ENCODE measurements around the gene KCTD21.

The KCTD21 gene

GRCh38 chr11:78228467-78228866 is 40.0 kb upstream of the KCTD21 start:
- DNase-seq (ENCODE audit: low read depth in 1 of 2, low spot score in 1 of 2), result peak; percentile 49 to 71
- no peak overlapping the region for H3K4me3 ChIP-seq (replicated peaks; ENCODE audit: insufficient read depth, low read length)
- TF ChIP-seq, protein P1, sequence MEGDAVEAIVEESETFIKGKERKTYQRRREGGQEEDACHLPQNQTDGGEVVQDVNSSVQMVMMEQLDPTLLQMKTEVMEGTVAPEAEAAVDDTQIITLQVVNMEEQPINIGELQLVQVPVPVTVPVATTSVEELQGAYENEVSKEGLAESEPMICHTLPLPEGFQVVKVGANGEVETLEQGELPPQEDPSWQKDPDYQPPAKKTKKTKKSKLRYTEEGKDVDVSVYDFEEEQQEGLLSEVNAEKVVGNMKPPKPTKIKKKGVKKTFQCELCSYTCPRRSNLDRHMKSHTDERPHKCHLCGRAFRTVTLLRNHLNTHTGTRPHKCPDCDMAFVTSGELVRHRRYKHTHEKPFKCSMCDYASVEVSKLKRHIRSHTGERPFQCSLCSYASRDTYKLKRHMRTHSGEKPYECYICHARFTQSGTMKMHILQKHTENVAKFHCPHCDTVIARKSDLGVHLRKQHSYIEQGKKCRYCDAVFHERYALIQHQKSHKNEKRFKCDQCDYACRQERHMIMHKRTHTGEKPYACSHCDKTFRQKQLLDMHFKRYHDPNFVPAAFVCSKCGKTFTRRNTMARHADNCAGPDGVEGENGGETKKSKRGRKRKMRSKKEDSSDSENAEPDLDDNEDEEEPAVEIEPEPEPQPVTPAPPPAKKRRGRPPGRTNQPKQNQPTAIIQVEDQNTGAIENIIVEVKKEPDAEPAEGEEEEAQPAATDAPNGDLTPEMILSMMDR (IDR thresholded peaks at IDR 0.05; ENCODE audit: insufficient read depth, low read length), result no peak
- peak; percentile 63; the same call in 1 of the 2 replicates for TF ChIP-seq SPI1 (IDR thresholded peaks at IDR 0.05; ENCODE audit: borderline replicate concordance, low read depth)
- H3K27me3 ChIP-seq (ENCODE audit: insufficient read depth, poor library complexity, severe bottlenecking), result no peaks in the 10 kb centered on the region
- no peak overlapping the region for H3K27ac ChIP-seq (replicated peaks)

GRCh38 chr11:78227921-78228320 is 39.5 kb upstream of the KCTD21 start:
- TF ChIP-seq REST (IDR thresholded peaks at IDR 0.05; ENCODE audit: insufficient replicate concordance, low read depth) (no peak), SPI1 (IDR thresholded peaks at IDR 0.05; ENCODE audit: borderline replicate concordance, low read depth) (no peak), POLR2AphosphoS5 (IDR thresholded peaks at IDR 0.05; ENCODE audit: low read depth) (no peak), GABPA (IDR thresholded peaks at IDR 0.05; ENCODE audit: low read depth) (no peak)
- TF ChIP-seq, protein P1 (IDR thresholded peaks at IDR 0.05; ENCODE audit: insufficient read depth, low read length), result no peak
- no peak overlapping the region for H3K27ac ChIP-seq (replicated peaks)
- no peak for DNase-seq (ENCODE audit: low read depth in 1 of 2, low spot score in 1 of 2)
- no peaks in the 10 kb centered on the region for H3K27me3 ChIP-seq (ENCODE audit: insufficient read depth, poor library complexity, severe bottlenecking)
- H3K4me3 ChIP-seq (replicated peaks; ENCODE audit: insufficient read depth, low read length), result no peak overlapping the region

- no peak for DNase-seq (ENCODE audit: low read depth in 1 of 2, low spot score in 1 of 2)
- TF ChIP-seq, protein P1 (IDR thresholded peaks at IDR 0.05; ENCODE audit: insufficient read depth, low read length), result no peak
- TF ChIP-seq POLR2AphosphoS5 (IDR thresholded peaks at IDR 0.05; ENCODE audit: low read depth) (no peak), GABPA (IDR thresholded peaks at IDR 0.05; ENCODE audit: low read depth) (no peak), REST (IDR thresholded peaks at IDR 0.05; ENCODE audit: insufficient replicate concordance, low read depth) (no peak), SPI1 (IDR thresholded peaks at IDR 0.05; ENCODE audit: borderline replicate concordance, low read depth) (no peak)
- Histone ChIP-seq H3K27ac (replicated peaks) (no peak overlapping the region), H3K27me3 (ENCODE audit: insufficient read depth, poor library complexity, severe bottlenecking) (no peaks in the 10 kb centered on the region), H3K4me3 (replicated peaks; ENCODE audit: insufficient read depth, low read length) (no peak overlapping the region)
Observed at GRCh38 chr11:78226684-78227680, 38.6 kb upstream of the KCTD21 start.
